GM12891 (cell line): ENCODE measurements around the gene SLC50A1.
A peak's percentile ranks its signal among the peaks of the same experiment; 100 is the strongest.

ENCODE experiments used
- DNase-seq: peaks from one replicate; pipeline ENCODE4 v3.0.0; 2011; ENCODE audit warnings: low spot score; ENCODE audit not compliant: insufficient read length
- FAIRE-seq: peaks from 2 replicates; lab custom pipeline; 2011; peaks lifted over from hg19 to GRCh38; lab: Jason Lieb, UNC
- PAX5 ChIP-seq: IDR thresholded peaks from 2 replicates; pipeline ENCODE4 v1.6.1; 2011; ENCODE audit warnings: low read length, moderate library complexity, mild to moderate bottlenecking; ENCODE audit not compliant: insufficient read depth, severe bottlenecking
- POLR2A ChIP-seq: IDR thresholded peaks from 2 replicates; pipeline ENCODE4 v1.6.1; 2011; ENCODE audit warnings: low read depth, low read length, control low read depth
- POLR2AphosphoS5 ChIP-seq: IDR thresholded peaks from 2 replicates; pipeline ENCODE4 v1.6.1; 2011; ENCODE audit warnings: low read depth, low read length, control low read depth
- POU2F2 ChIP-seq: IDR thresholded peaks from 2 replicates; pipeline ENCODE4 v1.6.1; 2011; ENCODE audit warnings: low read depth, mild to moderate bottlenecking, control low read depth, low read length, moderate library complexity
- SPI1 ChIP-seq: IDR thresholded peaks from 2 replicates; pipeline ENCODE4 v1.6.1; 2011; ENCODE audit warnings: low read depth, low read length, control low read depth
- TAF1 ChIP-seq: IDR thresholded peaks from 2 replicates; pipeline ENCODE4 v1.6.1; 2011; ENCODE audit warnings: low read depth, low read length, control low read depth

The SLC50A1 gene

DNA sequence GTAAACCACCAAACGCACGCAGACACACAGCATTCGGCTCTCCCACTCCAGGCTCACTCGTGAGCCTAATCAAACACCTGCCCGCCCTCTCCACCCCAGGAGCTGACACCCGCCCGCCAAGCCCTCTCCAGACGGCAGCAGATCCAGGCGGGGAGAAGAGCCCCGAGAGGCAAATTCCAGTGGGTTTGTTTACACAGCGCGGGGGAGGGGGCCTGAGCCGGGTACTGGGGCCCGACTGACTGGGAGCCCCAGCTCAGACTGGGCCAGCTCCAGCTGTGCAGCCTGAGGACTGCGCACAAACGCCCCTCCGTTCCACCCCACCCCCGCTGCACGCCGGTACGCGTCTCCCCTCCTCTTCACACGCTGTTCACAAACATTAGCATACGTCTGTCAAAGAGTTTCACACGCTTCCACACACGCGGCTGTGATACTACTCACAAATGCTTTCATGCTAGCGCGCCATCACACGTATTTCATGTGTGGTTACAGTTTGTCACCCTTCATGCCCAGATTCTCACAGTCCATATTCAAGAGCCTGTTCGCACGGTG lies 9.0 kb upstream of the SLC50A1 start:
- TF ChIP-seq TAF1 (no peak), POU2F2 (no peak), POLR2AphosphoS5 (no peak), PAX5 (no peak), POLR2A (no peak), SPI1 (no peak)

DNA sequence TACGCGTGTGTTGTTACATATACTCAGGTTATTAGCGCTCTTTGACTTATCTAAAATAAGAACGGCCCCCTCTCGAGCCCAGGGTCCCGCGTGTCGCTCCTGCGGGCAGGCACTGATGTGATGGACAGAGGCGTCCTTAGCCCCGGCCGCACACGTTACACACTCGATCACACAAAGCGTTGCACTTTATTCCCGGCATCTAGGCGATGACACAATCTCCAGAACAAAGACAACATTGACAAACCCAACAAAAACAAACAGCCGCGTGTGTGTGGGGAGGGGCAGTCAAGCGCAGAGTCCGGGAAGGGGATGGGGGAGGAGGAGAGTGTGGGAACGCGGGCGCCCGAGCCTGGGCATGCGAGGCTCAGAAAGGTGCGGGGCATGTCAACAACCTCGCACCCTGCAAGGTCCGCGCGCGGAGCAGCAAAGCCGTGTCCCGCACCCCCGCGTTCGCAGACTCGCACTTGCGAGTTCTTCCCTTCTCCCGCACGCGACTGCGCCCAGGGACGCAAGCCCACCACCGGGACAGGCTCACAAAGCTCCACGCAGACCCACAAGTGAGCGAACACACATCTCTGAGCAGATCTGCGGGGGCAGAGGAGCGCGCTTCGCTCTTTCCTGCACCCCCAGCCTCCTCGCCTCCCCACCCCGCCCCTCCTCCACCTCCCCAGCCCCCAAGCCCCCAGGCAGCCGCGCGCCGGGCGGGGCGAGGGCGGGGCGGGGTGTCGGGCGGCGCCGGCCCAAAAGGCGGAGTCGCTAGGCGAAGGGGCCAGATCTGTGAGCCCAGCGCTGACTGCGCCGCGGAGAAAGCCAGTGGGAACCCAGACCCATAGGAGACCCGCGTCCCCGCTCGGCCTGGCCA lies 8.3 kb upstream of the SLC50A1 start, which contains the start of gene EFNA1:
TSS of gene EFNA1 (plus strand) at position 772 of the 862 bp plus-strand sequence. CDS start 102 bp downstream, outside the sequence.
- DNase-seq (no peak), FAIRE-seq (no peak)
- TF ChIP-seq POLR2AphosphoS5 (no peak), PAX5 (no peak)

More for the DNA sequence above, 9.0 kb upstream of the SLC50A1 start:
- FAIRE-seq: peak; percentile 16
- no peak for DNase-seq

DNA sequence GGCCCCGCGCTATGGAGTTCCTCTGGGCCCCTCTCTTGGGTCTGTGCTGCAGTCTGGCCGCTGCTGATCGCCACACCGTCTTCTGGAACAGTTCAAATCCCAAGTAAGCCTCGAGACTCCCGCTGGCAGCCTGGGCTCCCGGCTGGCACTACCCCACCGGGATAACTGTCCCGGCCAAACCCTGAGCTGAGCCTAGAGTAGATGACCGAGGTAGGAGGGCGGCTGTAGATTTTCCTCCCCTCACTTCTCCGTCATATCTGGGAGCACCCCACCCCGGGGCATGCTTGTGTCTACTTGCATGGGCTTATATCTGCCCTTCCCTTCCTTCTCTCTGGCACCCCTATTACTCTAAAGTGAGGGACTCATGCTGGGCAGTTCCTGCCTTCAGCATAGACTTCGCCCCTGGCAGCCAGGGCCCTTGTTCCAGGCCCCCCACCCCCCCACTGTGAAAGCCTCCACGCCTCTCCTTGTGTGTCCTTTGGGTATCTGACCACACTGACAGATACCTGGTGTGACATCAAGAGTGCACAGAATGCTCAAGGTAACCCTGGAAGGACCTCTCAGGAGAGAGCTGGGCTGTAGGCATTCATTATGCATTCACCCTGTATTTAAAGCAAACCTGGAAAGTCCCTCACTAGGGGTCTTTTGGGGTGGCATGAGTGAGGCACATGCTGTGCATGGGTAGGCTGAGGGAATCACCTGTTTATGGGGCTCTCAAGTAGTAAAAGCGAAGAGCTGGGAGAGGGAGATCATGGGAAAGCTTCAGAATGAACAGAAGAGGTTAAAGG lies 7.5 kb upstream of the SLC50A1 start:
- TF ChIP-seq TAF1 (no peak), PAX5 (no peak), POU2F2 (no peak), POLR2A (no peak)
- DNase-seq (no peak), FAIRE-seq (no peak)

DNA sequence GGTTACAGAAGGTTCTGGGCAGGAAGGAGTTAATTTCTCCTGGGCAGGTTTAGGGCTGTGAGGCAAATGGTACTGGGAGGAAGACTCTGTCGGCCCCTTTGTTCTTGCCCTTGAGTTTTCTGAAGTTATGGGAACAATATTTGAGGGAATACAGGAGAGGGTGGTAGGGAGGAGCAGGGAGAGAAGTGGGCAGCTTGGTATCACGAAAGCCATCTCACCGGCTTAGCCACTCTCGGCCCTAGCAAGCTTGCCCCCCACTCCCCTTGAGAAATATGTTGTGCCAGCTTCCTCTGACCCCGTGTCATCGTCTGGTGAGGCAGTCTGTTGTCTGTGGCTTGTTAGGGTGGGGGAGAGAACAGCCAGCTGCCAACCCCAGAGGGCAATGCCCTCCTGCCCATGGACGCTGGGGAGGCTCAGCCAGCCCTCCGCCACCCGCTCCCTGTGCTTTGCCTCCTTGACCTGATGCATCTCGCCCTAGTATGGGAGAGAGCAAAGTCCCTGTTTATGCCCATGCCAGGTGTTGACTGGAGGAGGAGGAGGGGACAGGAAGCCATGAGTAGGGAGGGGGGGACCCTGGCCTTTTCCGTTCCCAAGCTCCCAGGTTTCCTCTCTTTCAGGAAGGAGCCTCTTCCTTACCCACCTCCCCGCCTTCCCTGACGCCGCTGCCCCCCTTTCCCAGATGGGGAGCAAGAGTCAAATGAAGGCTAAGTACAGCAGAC lies 6.7 kb upstream of the SLC50A1 start:
- no peak for TF ChIP-seq POU2F2
- TF ChIP-seq SPI1: no peak
- TF ChIP-seq PAX5: no peak
- TF ChIP-seq TAF1: no peak
- no peak for TF ChIP-seq POLR2A
- TF ChIP-seq POLR2AphosphoS5: no peak
- no peak for FAIRE-seq
- DNase-seq: no peak

DNA sequence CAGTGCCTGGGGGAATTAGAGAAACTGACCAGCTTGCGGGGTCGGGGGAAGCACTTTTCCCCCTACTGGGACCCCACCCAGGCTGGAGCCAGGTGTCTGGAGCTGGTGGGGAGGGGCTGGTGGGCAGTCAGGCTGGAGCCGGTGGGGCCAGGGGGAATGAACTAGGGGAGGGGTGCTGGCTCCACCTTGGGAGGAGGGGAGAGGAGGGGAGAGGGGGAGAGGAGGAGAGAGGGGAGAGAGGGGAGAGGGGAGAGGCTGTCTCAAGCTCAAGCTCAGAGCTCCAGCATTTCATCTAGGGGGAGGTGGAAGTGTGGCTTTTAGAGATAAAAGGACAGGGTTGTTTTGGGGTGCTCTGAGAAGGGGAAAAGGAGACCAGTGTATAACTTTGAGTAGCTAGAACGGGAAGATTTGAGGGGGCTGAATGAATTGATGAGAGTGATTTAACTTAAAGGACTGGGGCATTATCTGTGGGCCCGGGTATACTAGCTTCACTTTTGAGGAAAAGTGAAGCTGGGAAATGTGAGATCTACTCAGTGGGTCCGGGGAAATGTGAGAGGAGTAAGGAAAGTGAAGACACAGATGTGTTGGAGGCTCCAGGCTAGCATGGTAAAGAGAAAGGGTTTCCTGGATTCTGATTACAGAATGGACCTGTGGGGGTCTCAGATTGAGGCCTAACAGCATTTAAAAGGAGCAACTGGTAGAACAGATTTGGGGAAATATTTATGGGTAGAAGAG lies 5.2 kb upstream of the SLC50A1 start:
- FAIRE-seq (no peak), DNase-seq (no peak)
- TF ChIP-seq POLR2AphosphoS5 (no peak), POLR2A (no peak), TAF1 (no peak), SPI1 (no peak), PAX5 (no peak), POU2F2 (no peak)

DNA sequence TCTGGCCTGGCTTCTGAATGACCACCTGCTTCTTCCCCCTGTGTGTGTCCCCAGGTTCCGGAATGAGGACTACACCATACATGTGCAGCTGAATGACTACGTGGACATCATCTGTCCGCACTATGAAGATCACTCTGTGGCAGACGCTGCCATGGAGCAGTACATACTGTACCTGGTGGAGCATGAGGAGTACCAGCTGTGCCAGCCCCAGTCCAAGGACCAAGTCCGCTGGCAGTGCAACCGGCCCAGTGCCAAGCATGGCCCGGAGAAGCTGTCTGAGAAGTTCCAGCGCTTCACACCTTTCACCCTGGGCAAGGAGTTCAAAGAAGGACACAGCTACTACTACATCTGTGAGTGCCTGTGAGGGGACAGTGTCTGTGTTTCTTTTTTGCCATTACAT lies 4.4 kb upstream of the SLC50A1 start:
- FAIRE-seq: no peak
- DNase-seq: no peak
- TF ChIP-seq POU2F2 (no peak), TAF1 (no peak), POLR2AphosphoS5 (no peak), POLR2A (no peak), PAX5 (no peak), SPI1 (no peak)

DNA sequence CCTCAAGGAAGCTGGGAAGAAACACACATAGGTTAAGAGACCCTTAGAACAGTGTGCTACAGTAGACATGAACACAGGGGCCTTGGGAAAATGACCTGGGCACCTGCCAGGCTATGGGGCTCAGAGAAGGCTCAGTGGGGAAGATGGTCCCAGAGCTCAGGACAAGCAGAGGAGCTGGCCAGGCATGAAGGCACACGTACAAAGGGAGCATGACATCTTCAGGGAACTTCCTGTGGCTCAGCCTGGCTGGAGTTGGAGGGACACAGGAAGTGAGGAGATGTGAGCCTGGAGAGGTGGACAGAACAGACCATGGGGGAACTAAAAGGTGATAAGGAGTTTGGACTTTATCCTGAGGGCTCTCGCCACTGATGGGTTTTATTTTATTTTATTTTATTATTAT lies 3.8 kb upstream of the SLC50A1 start:
- DNase-seq (no peak), FAIRE-seq (no peak)
- no peak for TF ChIP-seq POLR2AphosphoS5
- TF ChIP-seq SPI1: no peak

DNA sequence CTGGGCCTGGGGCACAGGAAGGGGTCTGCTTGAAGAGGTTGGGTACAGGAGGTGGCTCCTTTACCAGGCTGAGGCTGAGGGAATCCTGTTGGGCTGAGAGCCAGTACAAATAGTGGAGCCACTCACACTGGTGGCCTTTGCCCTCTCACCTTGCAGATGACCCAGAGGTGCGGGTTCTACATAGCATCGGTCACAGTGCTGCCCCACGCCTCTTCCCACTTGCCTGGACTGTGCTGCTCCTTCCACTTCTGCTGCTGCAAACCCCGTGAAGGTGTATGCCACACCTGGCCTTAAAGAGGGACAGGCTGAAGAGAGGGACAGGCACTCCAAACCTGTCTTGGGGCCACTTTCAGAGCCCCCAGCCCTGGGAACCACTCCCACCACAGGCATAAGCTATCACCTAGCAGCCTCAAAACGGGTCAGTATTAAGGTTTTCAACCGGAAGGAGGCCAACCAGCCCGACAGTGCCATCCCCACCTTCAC lies 1.8 kb upstream of the SLC50A1 start:
- FAIRE-seq: no peak
- no peak for DNase-seq
- TF ChIP-seq PAX5 (no peak), TAF1 (no peak), POLR2AphosphoS5 (no peak), POLR2A (no peak), SPI1 (no peak), POU2F2 (no peak)

DNA sequence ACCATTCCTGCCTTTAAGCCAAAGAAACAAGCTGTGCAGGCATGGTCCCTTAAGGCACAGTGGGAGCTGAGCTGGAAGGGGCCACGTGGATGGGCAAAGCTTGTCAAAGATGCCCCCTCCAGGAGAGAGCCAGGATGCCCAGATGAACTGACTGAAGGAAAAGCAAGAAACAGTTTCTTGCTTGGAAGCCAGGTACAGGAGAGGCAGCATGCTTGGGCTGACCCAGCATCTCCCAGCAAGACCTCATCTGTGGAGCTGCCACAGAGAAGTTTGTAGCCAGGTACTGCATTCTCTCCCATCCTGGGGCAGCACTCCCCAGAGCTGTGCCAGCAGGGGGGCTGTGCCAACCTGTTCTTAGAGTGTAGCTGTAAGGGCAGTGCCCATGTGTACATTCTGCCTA lies 1.3 kb upstream of the SLC50A1 start:
- FAIRE-seq: no peak
- DNase-seq: no peak
- no peak for TF ChIP-seq TAF1
- no peak for TF ChIP-seq SPI1
- no peak for TF ChIP-seq POLR2A
- no peak for TF ChIP-seq PAX5
- TF ChIP-seq POLR2AphosphoS5: no peak
- no peak for TF ChIP-seq POU2F2
